T follicular helper cell (primary cell): ENCODE results near the gene HIGD1A.
A peak's percentile ranks its signal among the peaks of the same experiment; 100 is the strongest.
"Not testable (repeated sequence)": the region's sequence is repeated elsewhere in the genome, so short reads cannot be mapped to it uniquely, and the experiment has no call there.

Experiments
- DNase-seq: peaks from one replicate; pipeline ENCODE4 v3.0.0-alpha.2; 2020; ENCODE audit warnings: low read depth

HIGD1A gene

DNA sequence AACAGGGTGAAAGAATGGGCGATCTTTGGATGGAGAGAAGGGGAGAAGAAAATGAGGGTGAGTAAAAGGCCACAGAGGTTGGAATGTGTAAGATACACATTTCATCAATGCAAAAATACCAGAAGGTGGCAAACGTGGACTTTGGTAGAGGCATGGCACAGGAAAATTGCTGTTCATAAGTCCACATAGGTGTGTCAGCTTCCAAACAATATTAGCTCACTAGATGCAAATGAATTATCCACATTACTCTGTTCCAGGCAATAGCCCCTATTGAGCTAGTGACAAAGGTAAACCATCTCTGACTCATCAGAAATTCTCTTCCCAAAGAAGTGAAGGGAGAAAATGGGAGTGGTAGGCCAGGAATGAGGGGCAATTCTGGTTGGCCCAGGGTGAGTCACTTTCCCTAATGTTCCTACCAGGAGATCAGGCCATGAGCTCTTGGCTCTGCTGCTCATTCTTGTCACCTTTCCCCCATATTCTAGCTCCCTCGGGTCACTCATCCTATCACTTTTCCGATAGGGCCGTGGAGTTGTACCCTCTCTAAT lies 24.9 kb upstream of the HIGD1A start:
- no peak for DNase-seq

DNA sequence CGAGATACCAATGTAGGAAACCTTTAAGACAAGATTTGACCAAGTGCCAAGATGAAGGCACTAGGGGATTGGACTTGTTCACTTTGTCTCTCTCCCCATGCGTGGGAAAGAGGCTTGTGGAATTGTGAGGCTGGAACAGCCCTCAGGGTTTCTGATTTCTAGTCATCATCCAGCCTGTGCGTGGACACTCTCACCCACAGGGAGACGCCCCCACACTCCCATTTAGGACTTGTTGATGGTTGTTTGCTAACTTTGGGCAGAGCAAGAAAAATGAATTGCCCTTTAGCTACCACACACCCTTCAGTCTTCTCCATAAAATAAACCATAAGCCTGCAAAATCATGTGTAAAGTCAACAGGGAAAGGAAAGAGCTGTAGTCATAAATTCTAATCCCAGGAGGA lies 23.4 kb upstream of the HIGD1A start:
- no peak for DNase-seq

DNA sequence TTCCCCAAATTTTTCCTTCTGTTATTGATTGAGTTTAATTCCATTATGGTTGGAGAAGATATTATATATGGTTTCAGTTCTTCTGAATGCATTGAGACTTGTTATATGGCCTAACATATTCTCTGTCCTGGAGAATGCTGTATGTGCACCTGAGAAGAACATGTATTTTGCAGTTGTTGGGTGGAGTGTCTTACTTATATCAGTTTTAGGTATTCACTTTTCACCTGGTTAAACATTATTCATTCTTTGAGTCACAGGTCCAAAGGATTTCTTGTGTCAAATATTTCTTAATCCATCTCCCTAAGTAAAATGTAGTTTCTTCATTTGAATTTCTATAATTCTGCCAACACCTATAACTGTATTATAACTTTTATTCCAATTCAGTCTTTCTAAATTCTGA lies 22.7 kb upstream of the HIGD1A start:
- DNase-seq = no peak

DNA sequence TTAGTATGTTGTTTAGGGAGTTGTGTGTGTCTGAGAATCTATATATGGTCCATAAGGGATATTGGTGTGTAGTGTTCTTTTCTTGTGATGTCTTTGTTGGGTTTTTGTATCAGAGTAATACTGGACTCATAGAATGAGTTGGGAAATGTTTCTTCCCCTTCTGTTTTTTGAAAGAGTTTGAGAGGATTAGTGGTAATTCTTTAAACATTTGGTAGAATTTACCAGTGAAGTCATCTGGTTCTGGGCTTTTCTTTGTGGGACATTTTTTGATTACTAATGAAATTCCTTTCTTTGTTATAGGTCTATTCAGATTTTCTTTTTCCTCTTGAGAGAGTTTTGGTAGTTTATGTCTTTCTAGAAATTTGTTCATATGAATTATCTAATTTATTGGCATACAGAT lies 21.9 kb upstream of the HIGD1A start:
- no peak for DNase-seq

DNA sequence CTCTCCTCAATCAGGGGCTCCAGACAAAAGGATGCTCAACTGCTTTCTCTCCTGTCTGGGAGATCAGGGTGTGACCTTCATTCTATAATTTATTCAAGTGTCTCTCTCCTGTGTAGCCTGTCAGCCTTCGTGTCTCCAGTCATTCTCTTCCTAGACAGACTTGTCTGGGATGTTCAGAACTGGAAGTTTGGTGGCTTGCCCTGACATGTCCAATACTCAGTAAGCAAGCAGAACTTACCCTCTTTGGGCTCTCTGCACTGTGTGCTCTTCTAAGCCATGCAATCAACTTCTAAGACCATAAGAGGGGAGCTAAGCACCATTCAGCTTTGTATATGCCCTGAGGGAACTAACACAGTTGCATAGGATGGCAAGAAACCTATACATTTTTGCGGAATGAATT lies 19.1 kb upstream of the HIGD1A start:
- no peak for DNase-seq

DNA sequence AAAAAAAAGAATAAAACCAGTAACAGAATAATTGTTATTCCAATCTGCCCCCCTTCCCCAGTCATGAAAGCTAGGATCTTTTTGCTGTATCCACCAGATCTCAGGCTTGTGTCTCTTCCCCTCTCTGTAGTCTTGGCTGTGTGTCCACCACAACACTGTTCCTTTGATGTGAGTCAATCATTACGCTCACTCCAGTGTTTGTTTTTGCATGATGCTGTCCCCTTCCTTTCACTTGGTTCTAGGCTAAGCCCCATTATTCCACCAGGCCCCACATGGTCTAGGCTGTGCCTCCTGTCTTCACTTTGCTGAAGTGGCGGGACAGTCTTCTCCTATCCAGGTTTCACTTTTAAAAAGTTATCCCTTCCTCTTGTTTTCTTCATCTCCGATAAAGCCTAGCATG lies 18.5 kb upstream of the HIGD1A start:
- DNase-seq = no peak

DNA sequence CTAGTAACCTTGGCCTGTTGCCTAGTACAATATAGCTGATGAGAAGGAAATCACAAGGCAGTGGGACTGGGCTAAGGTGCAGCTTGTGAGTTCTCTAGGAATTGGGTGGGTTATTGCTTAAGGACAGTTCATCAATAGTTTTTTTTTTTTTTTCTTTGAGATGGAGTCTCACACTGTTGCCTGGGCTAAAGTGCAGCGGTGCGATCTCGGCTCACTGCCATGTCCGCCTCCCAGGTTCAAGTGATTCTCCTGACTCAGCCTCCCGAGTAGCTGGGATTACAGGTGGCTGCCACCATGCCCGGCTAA lies 16.4 kb upstream of the HIGD1A start:
- DNase-seq = no peak

DNA sequence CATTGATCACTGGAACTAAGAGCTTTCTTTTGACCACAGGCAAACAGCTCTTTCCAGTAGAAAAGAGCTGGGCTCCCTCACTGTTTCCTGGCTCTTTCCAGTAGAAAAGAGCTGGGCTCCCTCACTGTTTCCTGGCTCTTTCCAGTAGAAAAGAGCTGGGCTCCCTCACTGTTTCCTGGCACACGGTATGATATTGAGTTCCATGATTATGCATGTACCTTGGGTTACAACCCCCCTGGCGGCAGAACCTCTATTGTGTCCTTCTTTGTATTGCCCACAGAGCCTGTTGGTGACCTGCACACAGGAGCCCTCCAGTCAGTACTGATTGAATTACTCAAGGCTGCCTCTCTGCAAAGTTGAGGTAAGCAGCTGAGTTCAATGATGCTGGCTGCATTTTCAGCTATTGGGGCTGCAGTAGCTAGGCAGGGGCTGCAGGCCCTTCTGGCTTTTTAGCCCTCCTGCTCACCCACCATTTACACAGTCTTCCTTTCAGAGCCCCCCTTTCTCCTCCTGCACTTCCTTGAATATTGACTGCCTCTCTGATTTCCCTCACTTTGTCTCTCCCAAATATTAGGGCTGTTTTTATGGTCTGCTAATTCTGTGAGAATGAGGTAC lies 15.2 kb upstream of the HIGD1A start:
- DNase-seq = no peak

DNA sequence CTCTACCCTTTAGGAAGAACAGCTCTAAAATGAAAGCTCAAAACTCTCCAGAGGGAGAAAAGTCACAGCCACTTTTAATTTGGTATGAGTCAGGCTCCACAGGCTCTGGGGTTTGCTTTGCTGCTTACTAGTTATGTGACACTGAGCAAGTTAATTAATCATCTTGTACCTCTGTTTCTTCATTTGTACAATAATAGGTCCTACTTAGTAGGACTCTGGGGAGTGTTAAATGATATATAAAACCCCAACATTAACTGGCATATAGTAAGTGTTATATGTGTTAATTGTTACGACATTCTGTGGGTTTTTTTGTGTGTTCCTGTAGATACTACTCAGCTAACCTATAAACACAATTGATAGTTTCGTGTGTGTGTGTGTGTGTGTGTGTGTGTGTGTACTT lies 11.5 kb upstream of the HIGD1A start:
- DNase-seq = no peak

DNA sequence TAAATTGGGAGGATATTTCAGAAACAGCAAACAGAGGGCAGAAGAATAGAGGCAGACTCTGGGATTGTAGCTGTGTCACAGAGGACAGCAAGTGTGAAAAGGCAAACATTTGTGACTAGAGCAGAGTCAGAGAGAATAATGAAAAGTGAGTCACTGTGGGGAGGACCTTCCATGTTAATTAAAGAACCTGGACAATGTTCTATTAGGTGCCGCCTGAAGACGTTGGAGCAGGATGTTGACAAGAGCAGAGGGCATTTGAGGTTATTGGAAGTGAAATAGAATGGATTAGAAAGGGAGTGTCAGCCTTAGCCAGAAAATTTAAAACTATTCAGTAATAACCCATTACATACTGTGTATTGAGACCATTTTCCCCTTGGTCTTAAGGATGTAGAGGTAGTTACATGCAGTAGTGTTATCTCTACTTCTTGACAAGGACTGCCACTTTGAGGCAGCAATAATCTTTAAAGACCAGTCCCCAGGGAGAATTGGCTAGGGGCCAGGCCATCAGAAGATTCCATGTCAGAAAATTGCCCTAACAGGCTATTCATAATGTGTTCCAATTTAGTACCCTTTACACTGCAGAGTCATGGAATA lies 10.7 kb upstream of the HIGD1A start:
- DNase-seq = no peak

DNA sequence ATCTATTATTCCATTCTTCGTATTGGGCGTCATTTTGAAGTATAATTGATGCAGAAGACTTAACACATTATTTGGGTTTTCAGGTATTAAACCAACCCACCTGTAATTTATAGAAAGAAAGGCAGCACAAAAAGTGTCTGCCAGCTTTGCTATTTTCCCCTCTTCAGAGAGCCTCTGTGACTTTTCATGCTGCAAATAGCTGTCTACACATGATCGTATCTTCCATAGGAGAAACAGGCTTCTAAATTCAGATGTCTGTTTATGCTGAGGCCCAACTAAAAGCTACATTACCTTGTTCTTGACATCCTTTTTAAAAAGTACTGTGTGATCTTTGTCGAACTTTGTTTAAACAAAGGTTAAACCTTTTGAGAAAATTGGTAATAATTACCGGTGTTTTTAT lies 10.0 kb upstream of the HIGD1A start:
- DNase-seq = no peak

DNA sequence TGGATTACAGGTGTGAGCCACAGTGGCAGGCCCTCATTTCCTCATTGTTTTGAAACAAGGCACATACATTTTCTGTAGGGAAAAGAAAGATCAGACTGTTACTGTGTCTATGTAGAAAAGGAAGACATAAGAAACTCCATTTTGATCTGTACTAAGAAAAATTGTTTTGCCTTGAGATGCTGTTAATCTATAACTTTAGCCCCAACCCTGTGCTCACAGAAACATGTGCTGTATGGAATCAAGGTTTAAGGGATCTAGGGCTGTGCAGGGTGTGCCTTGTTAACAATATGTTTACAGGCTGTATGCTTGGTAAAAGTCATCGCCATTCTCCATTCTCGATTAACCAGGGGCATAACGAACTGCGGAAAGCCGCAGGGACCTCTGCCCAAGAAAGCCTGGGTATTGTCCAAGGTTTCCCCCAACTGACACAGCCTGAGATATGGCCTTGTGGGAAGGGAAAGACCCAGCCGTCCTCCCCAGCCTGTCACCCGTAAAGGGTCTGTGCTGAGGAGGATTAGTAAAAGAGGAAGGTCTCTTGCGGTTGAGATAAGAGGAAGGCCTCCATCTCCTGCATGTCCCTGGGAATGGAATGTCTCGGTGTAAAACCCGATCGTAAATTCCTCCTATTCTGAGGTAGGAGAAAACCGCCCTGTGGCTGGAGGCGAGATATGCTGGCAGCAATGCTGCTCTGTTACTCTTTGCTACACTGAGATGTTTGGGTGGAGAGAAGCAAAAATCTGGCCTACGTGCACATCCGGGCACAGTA lies 7.0 kb upstream of the HIGD1A start:
- not testable (repeated sequence) for DNase-seq

DNA sequence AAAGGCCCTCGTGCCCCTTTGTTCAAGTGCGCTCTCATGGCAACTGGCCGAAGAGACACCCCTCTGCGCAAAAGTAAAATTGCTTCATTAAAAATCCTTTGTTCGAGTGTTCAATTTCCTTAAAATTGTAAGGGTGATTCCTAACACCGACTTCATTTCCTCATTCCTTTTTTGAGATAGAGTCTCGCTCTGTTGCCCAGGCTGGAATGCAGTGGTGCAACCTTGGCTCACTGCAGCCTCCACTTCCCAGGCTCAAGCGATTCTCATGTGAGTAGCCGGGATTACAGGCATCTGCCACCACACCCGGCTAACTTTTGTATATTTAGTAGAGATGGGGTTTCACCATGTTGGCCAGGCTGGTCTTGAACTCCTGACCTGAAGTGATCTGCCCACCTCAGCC lies 6.4 kb upstream of the HIGD1A start:
- not testable (repeated sequence) for DNase-seq

DNA sequence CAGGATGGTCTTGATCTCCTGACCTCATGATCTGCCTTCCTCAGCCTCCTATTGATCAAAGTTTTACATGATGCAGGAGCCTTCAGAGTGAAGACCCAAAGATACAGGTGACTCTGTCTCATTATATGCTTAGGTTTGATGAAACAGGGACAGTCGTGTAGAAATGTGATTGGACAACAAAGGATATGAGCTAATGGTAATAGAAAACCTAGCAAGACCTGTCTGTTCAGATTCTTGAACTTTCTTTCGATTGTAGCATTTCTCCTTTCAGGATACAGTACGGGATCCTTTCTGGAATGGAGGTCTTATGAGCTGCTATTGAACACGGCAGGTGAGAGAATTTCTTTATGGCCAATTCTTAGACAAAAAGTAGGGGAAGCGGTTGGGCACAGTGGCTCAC lies 4.9 kb upstream of the HIGD1A start, which contains the start of gene ACKR2:
Gene ACKR2, plus strand, starts transcription at position 244 of the 400 bp plus-strand sequence. CDS start 55,058 bp downstream, outside the sequence.
- no peak for DNase-seq

DNA sequence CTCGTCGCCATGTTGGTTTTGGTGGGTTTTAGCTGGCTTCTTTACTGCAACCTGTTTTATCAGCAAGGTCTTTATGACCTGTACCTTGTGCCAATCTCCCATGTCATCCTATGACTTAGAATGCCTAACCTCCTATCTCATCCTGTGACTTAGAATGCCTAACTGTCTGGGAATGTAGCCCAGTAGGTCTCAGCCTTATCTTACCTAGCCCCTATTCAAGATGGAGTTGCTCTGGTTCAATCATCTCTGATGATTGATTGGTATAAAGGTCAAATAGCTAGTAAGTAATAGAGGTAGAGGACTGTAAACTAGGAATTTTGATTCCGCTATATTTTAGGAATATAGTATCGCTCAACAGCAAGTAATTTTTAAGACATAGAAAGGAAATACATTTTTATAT lies 3.6 kb upstream of the HIGD1A start:
- DNase-seq = no peak

DNA sequence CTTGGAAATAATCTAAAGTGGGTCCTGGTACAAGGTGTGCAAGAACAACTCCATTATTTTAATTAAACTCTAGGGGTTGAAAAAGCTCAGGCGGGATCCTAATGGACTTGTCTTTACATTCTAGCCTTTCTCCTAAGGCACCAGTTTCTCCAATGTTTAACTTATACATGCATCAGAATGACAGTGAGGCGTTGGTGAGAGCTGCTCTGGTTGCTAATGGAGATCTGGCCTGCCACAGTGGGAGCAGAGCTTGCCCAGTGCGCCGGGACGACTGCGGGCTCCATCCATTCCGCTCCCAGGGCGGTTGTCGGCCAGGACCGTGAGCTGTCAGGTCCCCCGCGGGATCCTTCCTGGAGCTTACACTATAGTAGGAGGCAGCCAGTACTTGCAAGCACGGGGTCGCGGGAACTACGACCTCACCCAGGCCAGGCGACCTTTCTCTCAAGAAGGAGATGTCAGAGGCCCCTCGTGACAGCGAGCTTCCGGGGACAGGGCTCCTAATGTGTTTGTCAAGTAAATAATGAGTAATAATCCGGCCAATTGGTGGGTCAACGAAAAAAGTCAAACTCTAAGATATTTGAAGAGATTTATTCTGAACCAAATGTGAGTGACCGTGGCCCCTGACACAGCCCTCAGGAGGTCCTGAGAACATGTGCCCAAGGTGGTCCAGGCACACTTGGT lies 991 bp upstream of the HIGD1A start:
- DNase-seq = no peak

DNA sequence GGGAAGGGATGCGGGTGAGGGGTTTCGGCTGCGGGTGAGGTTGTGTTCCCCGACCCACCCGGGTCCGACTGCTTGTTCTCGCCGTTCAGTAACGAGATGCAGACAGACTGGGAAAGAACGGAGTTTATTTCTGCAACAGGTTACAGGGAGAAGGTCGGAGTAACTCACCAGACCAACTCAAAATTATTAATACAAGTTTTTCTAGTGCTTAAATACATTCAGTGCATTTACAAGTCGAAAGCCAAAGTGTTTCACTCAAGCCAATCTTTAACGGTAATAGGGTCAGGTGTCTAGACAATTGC lies 492 bp upstream of the HIGD1A start:
- no peak for DNase-seq

DNA sequence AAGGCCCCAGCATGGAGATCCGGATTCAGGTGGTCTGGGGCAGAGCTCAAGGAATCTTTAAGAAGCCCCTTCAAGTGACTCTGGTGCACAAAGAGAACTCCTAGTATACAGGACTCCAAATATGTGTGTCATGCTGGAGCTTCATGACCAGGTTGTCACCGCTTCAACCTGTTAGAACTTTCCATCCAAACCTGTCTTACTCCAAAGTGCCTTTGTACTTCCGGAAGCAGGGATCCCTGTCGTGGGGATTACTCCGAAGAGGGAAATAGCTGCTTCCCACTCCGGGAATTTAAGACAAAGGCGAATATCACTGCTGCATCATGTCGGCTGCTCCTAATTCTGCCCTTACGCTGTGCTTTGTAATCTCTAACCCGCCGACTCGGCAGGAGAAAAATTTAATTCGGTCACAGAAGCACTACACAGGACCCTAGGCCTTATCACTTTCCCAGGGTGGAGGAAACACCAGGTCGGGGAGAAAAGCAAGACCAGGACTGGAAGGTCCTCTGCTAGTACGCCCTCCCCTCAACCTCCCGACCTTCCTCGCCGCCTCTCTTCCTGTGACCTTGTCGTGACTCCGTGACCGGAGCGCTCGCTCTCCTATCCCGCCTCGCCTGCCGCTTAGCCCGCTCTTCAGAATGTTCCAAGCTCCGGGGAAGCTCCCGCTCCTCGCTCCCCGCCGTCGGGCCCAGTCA lies 730 bp downstream of the HIGD1A start:
- peak; percentile 11 for DNase-seq

DNA sequence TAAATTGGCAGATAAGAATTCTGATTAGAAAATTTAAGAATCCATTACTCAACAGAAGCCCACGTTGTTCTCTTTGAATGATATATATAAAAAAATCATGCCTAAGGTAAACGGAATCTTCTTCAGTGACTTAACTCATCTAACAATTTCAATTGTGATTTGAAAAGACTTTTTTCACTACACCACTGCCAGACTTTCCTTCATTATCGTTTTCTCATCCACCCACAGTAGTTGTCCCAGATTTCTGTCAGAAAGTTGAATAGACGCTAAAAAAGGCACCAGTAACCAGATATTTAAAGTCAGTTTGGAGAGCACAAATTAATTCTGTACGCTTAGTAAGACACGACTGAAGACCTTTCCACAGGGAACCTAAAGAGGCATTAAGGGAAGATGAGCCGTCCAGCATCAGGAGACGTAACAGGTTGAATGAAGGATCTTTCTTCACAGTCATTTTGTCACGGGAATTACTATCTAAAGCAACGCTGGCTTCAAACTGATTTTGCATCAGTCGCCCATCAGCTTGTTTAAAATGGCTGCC lies 1.3 kb downstream of the HIGD1A start:
- DNase-seq = no peak

DNA sequence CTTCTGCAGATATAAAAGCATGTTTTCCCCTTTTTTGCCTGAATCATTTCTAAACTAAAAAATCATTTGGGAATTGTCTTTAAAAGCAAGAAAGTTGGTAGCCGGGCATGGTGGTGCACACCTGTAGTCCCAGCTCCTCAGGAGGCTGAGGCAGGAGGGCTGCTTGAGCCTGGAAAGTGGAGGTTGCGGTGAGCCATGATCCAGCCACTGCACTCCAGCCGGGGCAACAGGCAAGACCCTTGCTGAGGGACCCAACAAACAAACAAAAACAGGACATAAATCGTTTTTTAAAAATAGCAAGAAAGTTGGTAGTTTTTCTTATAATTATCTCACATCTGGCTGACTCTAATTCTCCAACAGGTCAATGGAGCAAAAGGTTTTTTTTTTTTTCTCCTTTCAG lies 2.5 kb downstream of the HIGD1A start:
- DNase-seq = no peak

DNA sequence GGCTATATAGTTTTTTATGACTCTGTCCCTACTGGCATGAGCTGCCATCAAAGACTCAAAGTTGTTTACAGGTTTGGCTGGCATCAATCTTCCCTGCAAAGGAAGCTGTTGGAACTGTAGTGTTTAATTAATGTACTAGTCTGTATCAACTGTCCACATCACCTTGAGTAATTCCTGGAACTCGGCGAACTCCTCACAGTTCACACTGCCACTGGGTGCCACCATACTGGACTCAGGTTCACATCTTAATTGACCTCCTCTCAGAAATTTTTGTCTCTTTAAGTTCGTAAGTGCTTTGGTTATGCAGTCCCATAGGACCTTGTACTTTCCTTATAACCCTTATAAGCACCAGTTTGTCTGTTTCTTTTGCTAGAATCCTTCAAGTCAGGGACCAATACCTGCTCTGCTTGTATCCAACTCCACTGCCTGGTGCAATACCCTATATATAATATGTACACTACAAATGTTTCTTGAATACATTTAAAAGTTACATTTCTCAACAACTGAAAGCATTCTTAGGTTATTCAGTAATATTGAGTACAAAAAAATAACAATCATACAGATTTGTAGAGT lies 3.2 kb downstream of the HIGD1A start:
- no peak for DNase-seq

DNA sequence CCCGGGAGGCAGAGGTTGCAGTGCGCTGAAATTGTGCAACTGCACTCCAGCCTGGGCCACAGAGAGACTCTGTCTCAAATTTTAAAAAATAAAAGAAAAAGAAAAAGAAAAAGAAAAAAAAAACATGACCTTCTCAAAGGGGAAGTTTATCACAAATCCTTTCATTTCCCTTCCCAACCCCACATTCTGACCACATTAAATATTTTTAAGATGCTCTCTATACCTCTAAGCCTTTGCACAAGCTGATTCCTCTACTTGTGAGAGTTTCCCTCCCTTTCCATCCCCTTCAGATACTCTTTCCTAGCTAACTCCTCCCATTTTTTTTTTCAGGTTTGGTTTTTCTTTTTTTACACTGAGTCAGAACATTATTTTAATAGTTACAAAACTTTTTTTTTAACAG lies 4.0 kb downstream of the HIGD1A start:
- DNase-seq = no peak
